ENCODE measurements around the gene RANBP3. TPM values are rescaled to one million over a fixed set of nuclear protein-coding genes. Genes with fewer than 3 reads are reported as not detected.
A peak's percentile ranks its signal among the peaks of the same experiment; 100 is the strongest.

Gene RANBP3
- total and polyA plus RNA-seq, 7 donors: 40.5 to 71.7 (median 48.7) TPM

DNA sequence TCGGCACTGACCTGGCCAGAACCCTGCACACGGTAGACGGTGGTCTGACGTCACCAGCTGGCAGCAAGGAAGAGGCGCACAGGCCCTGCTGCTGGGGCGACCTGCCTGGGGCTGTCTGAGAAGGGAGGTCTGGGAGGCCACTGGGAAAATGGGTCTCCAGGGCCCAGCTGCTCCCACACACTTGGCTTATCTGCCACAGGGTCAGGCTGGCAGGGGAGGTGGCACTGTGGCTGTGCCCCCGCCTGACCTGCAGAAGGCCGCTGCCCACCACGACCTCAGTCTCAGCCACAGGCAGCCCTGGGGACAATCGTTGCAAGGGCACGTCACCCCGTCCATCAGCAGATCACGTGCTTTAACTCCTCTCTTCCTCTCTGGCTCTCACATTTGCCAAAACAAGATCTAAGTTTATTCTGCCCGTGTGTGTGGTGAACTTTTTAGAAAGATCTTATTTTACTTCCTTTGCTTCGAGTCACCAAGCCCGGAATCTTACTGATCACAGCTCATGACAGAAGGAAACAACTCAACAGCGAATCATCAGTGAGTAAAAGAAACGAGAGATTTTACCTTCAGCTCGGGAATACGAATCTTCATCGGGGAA lies 45.2 kb upstream of the RANBP3 start:
- intact Hi-C loops (cut with DNase I): loop anchor here (5.0 to 10.0 kb wide), 2 partner anchors 36 to 218 kb away; partner anchors contain the start of gene NRTN (in 1 of the 2)
- no peak for ATAC-seq
- no peak overlapping the region for H3K4me3 ChIP-seq
- peak in 1 of 2 donors; percentile 53 for DNase-seq
- peaks cover 0 to 21% (median 0%) of the 10 kb centered on the region in 3 donors for H3K27me3 ChIP-seq (ENCODE audit: insufficient read depth in 3 of 3, low read length in 2 of 3)
- 60 to 73% (median 61%) methylated on average over 21 of the region's 21 CpGs for WGBS, 3 donors
- no peak overlapping the region for H3K27ac ChIP-seq
- H3K36me3 ChIP-seq (ENCODE audit: insufficient read depth in 1 of 2, low read depth in 1 of 2): no peaks in the 10 kb centered on the region
- H3K9me3 ChIP-seq: no peaks in the 10 kb centered on the region
- no peaks in the 10 kb centered on the region for H3K4me1 ChIP-seq
- TF ChIP-seq, protein P1, sequence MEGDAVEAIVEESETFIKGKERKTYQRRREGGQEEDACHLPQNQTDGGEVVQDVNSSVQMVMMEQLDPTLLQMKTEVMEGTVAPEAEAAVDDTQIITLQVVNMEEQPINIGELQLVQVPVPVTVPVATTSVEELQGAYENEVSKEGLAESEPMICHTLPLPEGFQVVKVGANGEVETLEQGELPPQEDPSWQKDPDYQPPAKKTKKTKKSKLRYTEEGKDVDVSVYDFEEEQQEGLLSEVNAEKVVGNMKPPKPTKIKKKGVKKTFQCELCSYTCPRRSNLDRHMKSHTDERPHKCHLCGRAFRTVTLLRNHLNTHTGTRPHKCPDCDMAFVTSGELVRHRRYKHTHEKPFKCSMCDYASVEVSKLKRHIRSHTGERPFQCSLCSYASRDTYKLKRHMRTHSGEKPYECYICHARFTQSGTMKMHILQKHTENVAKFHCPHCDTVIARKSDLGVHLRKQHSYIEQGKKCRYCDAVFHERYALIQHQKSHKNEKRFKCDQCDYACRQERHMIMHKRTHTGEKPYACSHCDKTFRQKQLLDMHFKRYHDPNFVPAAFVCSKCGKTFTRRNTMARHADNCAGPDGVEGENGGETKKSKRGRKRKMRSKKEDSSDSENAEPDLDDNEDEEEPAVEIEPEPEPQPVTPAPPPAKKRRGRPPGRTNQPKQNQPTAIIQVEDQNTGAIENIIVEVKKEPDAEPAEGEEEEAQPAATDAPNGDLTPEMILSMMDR (IDR thresholded peaks at IDR 0.05): no peak

DNA sequence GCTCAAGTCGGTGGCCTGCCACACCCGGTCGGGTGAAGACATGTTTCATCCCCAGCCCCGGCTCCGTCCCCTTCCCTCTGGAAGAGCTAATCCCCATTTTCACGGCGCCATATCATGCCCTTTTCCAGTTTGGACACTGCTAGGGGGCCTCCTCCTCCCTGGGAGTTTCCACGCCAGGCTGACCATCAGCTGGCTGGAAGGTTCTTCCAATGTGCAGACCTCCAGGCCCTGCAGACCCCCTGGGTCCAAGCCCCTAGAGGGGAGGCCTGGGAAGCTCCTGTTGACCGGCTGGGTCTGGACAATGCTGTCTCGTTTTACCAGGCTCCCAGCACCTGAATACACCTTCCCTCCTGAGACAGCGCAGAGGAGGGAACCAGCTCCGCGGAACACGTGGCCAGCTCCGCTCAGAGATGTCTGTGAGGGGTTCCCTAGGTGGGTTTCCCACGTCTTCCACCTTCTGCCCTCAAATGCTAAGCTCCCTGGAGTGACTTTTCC lies 44.7 kb upstream of the RANBP3 start:
- no peaks in the 10 kb centered on the region for H3K9me3 ChIP-seq
- H3K4me1 ChIP-seq: no peaks in the 10 kb centered on the region
- TF ChIP-seq, protein P1 (IDR thresholded peaks at IDR 0.05): no peak
- no peak overlapping the region for H3K27ac ChIP-seq
- 54 to 71% (median 62%) methylated on average over 16 of the region's 16 CpGs for WGBS, 3 donors
- H3K27me3 ChIP-seq (ENCODE audit: insufficient read depth in 3 of 3, low read length in 2 of 3): peaks cover 0 to 21% (median 0%) of the 10 kb centered on the region in 3 donors
- ATAC-seq (peak in 2 of 4 donors; percentile 17 to 36), DNase-seq (no peak)
- H3K36me3 ChIP-seq (ENCODE audit: insufficient read depth in 1 of 2, low read depth in 1 of 2): no peaks in the 10 kb centered on the region
- no peak overlapping the region for H3K4me3 ChIP-seq
- intact Hi-C loops (cut with DNase I): loop anchor here (1.0 to 10.0 kb wide), 3 partner anchors 35 to 218 kb away; partner anchors contain the start of gene NRTN (in 1 of the 2)

DNA sequence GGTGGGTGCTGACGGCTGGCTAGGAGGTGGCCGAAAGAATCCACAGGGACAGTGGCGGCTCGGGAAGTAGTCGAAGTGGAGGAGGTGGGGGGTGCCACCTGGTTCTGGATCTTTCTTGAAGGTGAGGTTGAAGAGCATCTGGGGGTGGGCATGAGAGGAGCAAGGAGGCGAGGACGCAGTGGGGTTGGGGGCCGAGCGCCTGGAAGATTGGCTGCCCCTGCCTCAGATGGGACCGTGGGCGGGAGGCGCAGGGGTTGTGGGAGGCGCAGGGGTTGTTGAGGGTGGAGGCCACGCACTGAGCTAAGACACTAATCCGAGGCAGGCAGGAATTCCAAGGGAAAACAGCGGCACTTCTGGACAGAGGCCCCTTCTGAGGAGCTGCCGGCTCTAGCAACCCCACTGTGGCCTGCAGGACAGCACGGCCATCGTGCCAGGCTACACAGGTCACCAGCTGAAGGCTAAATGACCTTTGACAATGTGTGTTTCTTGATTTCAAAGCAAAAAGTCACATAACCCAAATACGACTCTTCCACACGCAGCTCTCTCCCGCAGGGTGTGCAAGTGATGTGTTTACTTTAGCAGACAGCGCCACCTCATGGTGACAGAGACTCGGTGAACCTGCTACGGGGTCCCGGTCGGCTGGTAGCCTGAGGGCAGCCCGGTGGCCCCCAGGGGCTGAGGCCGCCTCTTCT lies 44.1 kb upstream of the RANBP3 start:
- WGBS, 3 donors: 45 to 57% (median 51%) methylated on average over 29 of the region's 29 CpGs
- Histone ChIP-seq H3K4me3 (no peak overlapping the region), H3K36me3 (ENCODE audit: insufficient read depth in 1 of 2, low read depth in 1 of 2) (no peaks in the 10 kb centered on the region), H3K27me3 (ENCODE audit: insufficient read depth in 3 of 3, low read length in 2 of 3) (peaks cover 0 to 21% (median 0%) of the 10 kb centered on the region in 3 donors), H3K9me3 (no peaks in the 10 kb centered on the region), H3K27ac (no peak overlapping the region), H3K4me1 (no peaks in the 10 kb centered on the region)
- DNase-seq (peak; percentile 71 to 81), ATAC-seq (peak; percentile 84 to 92 (median 88))
- TF ChIP-seq, protein P1 (IDR thresholded peaks at IDR 0.05): peak; percentile 77
- intact Hi-C loops (cut with DNase I): loop anchor here (1.0 to 10.0 kb wide), 3 partner anchors 35 to 217 kb away; partner anchors contain the start of gene NRTN (in 1 of the 2)

DNA sequence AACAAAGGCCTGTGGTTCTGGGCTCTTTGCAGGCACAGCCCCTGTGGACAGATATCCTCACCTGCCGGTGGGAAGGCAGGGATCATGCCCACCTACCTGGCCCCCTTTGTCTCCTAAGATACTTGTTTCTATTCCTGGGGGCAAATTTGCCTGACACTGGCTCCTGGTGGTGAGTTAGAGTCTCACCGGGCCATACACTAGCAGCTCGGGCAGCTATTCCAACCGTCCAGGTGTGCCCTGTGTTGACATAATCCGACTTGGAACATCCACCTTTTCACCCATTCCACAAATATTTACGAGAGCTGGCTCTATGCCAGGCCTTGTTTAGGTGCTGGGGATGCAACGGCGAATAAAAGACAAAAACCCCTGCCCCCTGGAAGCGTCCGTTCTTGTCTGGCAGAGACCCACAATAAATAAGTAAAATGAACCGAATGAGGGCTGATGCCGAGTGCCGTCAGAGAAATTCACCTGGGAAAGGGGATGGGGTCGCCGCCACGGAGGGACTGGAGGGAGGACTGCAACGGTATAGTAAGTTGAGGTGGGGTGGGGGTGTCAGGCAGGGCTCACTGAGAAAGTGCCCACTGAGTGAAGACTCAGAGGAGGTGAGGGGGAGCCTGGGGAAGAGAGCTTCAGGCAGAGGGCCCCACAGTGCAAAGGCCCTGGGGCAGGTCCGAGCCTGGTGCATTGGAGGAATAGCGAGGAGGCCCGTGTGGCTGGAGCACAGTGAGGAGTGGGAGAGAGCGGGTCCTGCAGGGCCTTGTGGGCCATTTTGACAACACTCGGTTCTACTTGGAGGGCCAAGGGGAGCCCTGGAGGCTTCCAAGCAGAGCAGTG lies 43.2 kb upstream of the RANBP3 start:
- H3K27me3 ChIP-seq (ENCODE audit: insufficient read depth in 3 of 3, low read length in 2 of 3): peaks cover 0 to 21% (median 0%) of the 10 kb centered on the region in 3 donors
- H3K9me3 ChIP-seq: no peaks in the 10 kb centered on the region
- intact Hi-C loops (cut with DNase I): loop anchor here (5.0 to 10.0 kb wide), 2 partner anchors 34 to 216 kb away; partner anchors contain the start of gene NRTN (in 1 of the 2)
- DNase-seq: peak in 1 of 2 donors; percentile 46
- TF ChIP-seq, protein P1 (IDR thresholded peaks at IDR 0.05): no peak
- no peak overlapping the region for H3K27ac ChIP-seq
- ATAC-seq: no peak
- H3K36me3 ChIP-seq (ENCODE audit: insufficient read depth in 1 of 2, low read depth in 1 of 2): no peaks in the 10 kb centered on the region
- 88 to 90% (median 90%) methylated on average over 22 of the region's 22 CpGs for WGBS, 3 donors
- no peaks in the 10 kb centered on the region for H3K4me1 ChIP-seq
- H3K4me3 ChIP-seq: no peak overlapping the region

Data from psoas muscle (tissue), 8 donors.